ENCODE results near the gene HIVEP3.

The HIVEP3 gene

DNA sequence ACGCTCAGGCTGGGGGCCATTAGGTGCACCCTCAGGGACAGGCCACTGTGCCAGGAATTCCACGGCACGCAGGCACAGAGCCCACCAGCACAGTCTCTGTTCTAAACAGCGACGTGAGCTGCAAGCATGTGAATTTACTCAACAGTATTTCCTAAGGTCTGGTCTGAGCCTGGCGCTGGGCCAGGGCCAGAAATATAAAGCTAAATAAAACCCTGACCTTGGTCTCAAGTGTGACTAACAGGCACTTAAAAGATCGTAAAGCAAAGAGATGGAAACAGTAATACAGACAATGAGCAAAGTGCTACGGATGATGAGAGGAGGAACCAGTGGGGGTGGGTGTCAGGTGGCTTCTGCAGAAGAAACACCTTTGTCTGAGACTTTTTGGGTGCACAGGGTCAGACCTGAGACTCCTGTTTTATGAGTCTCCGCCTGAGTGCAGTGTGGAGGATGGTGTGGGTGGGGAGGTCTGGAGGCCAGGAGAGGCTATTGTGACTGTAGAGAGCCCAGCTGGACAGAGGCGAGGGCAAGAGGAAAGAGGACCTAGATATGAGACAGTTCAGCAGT is 380.9 kb downstream of the HIVEP3 start:
- H3K9ac ChIP-seq (ENCODE audit: low read depth, low read length), result no peak overlapping the region
- H3K9me3 ChIP-seq (ENCODE audit: control insufficient read depth, insufficient read depth, low read length), result no peaks in the 10 kb centered on the region
- no peaks in the 10 kb centered on the region for H3K4me1 ChIP-seq (ENCODE audit: insufficient read depth, low read length)
- no peaks in the 10 kb centered on the region for H3K36me3 ChIP-seq (ENCODE audit: insufficient read depth, low read length)

DNA sequence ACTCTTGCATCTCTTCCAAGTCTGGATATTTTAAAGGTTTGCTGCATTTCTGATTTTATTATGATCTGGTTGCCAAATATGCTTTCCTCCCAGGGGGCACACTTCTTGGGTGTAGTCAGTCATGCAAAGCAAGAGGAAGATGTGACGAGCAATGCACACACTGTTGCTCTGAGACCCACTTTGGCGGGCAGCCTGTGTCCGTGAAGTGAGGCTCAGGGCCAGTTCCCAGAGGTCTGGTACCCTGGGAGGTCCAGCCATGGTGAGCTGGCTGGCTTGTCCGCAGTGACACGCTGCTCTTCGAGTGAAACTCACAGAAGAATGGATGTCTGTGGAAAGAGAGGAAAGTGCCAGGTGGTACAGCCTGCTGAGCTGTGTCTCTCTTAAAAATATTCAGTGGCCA is 381.5 kb downstream of the HIVEP3 start:
- H3K9ac ChIP-seq (ENCODE audit: low read depth, low read length), result no peak overlapping the region
- no peaks in the 10 kb centered on the region for H3K4me1 ChIP-seq (ENCODE audit: insufficient read depth, low read length)

DNA sequence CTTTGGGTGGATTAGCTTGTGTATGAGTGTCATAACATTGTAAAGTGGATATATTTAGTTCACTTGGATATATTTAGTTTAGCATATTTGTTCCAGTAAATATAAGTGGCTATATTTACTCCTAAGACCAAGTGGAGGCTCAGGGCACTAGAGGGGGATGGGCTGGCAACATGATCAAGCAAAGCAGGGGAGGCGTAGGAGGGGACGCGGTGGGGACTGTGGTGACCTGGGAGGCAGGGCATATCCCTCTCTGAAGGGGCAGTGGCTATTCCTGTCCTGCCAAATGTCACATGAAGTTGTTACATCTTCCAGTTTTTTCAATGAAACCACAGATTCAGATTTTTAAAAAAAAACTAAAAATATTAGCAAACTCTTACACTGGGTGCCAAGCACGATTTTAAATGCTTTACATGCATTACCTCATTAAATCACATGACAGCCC is 382.3 kb downstream of the HIVEP3 start:
- no peak overlapping the region for H3K9ac ChIP-seq (ENCODE audit: low read depth, low read length)
- H3K9me3 ChIP-seq (ENCODE audit: control insufficient read depth, insufficient read depth, low read length), result no peaks in the 10 kb centered on the region
- no peaks in the 10 kb centered on the region for H3K4me1 ChIP-seq (ENCODE audit: insufficient read depth, low read length)
- no peaks in the 10 kb centered on the region for H3K36me3 ChIP-seq (ENCODE audit: insufficient read depth, low read length)

More for the DNA sequence above, 381.5 kb downstream of the HIVEP3 start:
- Histone ChIP-seq H3K36me3 (ENCODE audit: insufficient read depth, low read length) (no peaks in the 10 kb centered on the region), H3K9me3 (ENCODE audit: control insufficient read depth, insufficient read depth, low read length) (no peaks in the 10 kb centered on the region)

DNA sequence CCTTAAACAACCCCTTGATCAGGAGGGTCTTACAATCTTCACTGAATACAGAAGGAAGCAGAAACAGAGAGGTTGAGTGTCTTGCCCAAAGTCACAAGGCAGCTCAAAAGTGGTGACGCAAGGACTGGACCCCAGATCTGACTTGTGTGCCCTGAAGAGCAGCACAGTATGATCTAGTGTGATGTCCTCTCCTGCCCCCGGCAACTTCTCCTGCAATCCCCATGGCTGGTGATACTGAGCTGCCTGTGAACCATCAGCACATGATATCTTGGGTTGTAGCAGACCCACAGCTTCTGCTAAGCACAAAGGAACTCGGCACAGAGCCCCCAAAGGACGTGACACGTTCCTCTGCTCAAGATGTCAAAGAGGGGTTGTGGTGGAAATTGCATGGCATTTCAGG is 383.0 kb downstream of the HIVEP3 start:
- Histone ChIP-seq H3K36me3 (ENCODE audit: insufficient read depth, low read length) (no peaks in the 10 kb centered on the region), H3K9ac (ENCODE audit: low read depth, low read length) (no peak overlapping the region), H3K4me1 (ENCODE audit: insufficient read depth, low read length) (no peaks in the 10 kb centered on the region), H3K9me3 (ENCODE audit: control insufficient read depth, insufficient read depth, low read length) (no peaks in the 10 kb centered on the region)

DNA sequence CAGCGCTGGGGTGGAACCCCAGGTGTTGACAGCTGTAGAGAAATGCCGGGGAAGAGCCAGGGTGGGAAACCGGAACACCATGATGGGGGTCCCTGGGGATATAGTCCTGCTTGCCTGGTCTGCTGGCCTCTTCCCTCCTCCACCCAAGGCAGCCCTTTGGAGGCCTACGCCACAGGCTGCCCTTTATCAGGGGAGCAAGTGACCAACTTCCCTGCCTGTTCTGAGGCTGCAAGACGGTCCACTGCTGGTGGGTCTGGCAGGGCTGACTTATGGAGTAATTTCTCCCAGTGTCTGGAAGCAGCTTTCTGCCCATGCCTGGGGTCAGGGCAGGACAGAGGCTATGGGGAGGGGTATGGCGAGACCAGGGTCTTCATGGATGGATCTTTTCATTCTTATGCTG is 383.4 kb downstream of the HIVEP3 start:
- Histone ChIP-seq H3K9me3 (ENCODE audit: control insufficient read depth, insufficient read depth, low read length) (no peaks in the 10 kb centered on the region), H3K4me1 (ENCODE audit: insufficient read depth, low read length) (no peaks in the 10 kb centered on the region), H3K9ac (ENCODE audit: low read depth, low read length) (no peak overlapping the region), H3K36me3 (ENCODE audit: insufficient read depth, low read length) (no peaks in the 10 kb centered on the region)

DNA sequence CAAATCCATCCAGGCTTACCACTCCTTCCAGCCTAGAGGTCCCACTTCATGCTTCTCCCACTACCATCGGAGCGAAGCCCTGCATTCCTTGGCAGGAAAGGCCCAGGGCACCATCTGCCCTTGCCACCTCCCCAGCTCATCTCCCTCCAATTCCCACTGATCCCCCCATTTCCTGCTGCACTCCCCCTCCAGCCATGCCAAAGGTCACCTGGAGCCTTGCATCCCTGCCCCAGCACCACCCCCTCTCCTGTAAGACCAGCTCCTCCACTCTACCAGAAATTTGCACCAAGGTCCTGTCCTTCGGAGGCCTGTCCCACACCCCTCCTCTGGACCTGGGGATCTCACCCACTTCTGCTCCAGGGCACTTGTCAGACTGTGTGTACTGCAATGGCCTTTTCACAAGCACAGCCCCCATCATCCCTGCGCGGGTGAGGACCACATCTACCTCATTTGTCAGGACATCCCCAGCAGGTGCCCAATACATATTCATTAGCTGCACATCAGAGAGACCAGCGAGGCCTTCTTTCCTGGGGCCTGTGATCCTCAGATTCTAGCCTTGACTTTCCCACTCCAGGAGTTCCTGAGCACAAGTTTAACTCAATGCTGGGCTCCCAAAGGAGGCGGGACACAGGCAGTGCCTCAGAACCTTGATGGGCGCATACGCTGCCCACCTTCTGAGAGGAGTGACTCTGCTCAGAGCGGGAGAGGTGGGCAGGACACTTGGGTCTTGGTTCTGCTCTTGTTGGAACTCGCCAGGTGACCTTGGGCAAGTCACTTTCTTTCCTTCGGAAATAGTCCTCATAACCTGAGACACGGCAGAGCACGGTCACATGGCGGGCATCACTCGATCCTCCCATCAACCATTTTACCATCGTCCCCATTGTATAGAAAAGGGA is 384.3 kb downstream of the HIVEP3 start:
- no peaks in the 10 kb centered on the region for H3K9me3 ChIP-seq (ENCODE audit: control insufficient read depth, insufficient read depth, low read length)
- H3K36me3 ChIP-seq (ENCODE audit: insufficient read depth, low read length), result no peaks in the 10 kb centered on the region
- no peak overlapping the region for H3K9ac ChIP-seq (ENCODE audit: low read depth, low read length)
- H3K4me1 ChIP-seq (ENCODE audit: insufficient read depth, low read length), result no peaks in the 10 kb centered on the region

DNA sequence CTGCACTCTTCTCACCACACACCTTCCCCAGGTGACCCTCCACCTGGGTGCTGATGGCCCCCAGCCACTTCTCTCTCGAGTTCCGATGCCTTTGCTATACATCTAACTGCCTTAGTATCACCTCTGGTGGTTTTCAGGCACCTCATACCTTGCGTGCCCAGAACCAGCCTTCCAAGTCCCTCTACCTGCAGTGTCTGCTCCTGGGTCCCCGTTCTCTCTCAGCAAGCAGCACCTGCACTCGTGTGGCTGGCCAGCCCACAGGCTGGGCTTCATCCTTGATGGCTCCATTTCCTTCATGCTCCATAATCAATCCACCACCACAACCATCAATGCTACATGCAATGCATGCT is 385.0 kb downstream of the HIVEP3 start:
- H3K9me3 ChIP-seq (ENCODE audit: control insufficient read depth, insufficient read depth, low read length), result no peaks in the 10 kb centered on the region
- H3K36me3 ChIP-seq (ENCODE audit: insufficient read depth, low read length), result no peaks in the 10 kb centered on the region
- H3K4me1 ChIP-seq (ENCODE audit: insufficient read depth, low read length), result no peaks in the 10 kb centered on the region
- no peak overlapping the region for H3K9ac ChIP-seq (ENCODE audit: low read depth, low read length)

DNA sequence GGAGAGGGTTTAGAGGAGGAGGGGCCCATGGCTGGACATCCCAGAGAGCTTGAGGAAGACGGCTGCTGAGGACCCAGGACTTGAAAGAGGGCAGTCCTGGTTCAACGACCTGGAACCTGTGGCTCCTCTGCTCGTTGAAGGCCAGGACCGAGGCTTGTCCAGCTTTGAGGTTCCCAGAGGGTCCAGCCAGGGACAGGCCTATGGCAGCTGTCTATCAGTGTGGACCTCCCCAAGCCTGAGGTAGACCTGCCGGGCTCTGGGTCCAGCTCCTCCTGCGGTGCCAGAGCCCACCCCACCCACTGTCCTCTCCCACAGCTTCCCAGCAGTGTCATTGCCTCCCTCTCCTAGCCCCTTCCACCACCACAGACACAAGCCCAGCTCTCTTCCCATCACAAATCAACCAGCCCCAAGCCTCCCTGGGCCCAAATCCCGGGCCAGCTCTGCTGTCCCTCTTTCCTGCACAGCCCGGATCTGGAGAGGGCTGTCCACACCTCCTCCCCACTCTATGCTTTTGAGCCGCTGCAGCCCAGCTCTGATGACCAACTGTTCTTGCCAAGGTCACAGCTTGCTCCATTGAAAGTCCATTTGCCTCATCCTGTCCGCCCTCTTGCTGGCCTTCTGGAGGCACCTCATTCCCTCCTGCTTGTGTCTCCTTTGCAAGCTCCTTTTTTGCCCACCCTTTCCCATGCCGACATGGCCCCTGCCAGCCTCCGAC is 385.5 kb downstream of the HIVEP3 start:
- Histone ChIP-seq H3K36me3 (ENCODE audit: insufficient read depth, low read length) (no peaks in the 10 kb centered on the region), H3K9me3 (ENCODE audit: control insufficient read depth, insufficient read depth, low read length) (no peaks in the 10 kb centered on the region), H3K4me1 (ENCODE audit: insufficient read depth, low read length) (no peaks in the 10 kb centered on the region), H3K9ac (ENCODE audit: low read depth, low read length) (no peak overlapping the region)

DNA sequence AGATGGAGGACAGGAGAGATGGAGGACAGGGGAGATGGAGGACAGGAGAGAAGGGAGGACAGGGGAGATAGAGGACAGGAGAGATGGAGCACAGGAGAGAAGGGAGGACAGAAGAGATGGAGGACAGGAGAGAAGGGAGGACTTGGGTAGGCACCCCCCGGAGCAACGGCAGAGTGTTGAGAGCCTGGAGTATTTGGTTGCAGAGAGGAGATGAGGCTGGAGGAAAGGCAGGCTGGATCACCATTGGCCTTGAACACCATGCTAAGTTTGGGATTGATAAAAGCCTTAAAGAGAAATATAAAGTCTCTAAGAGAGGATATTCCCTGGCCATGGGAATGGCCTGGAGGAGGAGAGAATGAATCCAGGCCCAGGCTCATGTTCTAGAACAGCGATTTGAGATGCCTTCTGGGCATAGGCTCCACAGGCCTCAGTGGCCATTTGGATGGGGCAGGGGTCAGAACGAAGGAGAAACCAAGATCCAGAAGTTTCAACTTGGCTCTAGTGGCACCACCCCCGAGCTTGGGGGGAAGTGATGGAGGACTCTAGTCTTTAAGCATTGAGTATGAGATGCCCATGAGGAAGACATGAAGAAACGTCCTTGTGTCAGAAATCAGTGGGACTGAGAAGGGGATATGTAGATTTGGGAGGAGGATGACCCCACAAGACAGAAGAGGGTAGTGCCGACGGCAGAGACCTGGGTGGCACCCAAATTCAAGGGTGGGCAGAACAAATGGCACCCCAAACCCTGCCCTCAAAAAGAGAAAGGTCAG is 386.3 kb downstream of the HIVEP3 start:
- no peaks in the 10 kb centered on the region for H3K36me3 ChIP-seq (ENCODE audit: insufficient read depth, low read length)
- H3K9me3 ChIP-seq (ENCODE audit: control insufficient read depth, insufficient read depth, low read length), result no peaks in the 10 kb centered on the region
- no peak overlapping the region for H3K9ac ChIP-seq (ENCODE audit: low read depth, low read length)
- no peaks in the 10 kb centered on the region for H3K4me1 ChIP-seq (ENCODE audit: insufficient read depth, low read length)

DNA sequence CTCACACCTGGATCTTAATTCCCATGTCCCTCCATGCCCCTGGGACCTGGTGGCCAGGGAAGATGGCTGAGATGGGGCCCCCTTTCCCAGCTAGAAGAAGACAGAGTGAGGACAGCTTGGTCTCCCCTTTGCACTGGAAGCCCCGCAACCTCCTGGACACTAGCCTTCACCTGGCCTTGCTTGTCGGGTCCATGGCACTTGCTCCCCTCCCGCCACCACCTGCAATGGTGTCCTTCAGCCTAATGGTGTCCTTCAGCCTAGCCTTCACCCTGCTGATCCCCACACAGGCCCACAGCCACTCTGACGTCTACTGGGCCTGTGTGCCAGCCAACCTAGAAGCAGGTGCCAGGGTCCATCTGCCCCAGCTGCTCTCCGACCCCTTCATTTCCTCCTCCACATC is 388.3 kb downstream of the HIVEP3 start:
- H3K9ac ChIP-seq (ENCODE audit: low read depth, low read length), result no peak overlapping the region
- H3K9me3 ChIP-seq (ENCODE audit: control insufficient read depth, insufficient read depth, low read length), result no peaks in the 10 kb centered on the region
- H3K4me1 ChIP-seq (ENCODE audit: insufficient read depth, low read length), result no peaks in the 10 kb centered on the region
- no peaks in the 10 kb centered on the region for H3K36me3 ChIP-seq (ENCODE audit: insufficient read depth, low read length)

DNA sequence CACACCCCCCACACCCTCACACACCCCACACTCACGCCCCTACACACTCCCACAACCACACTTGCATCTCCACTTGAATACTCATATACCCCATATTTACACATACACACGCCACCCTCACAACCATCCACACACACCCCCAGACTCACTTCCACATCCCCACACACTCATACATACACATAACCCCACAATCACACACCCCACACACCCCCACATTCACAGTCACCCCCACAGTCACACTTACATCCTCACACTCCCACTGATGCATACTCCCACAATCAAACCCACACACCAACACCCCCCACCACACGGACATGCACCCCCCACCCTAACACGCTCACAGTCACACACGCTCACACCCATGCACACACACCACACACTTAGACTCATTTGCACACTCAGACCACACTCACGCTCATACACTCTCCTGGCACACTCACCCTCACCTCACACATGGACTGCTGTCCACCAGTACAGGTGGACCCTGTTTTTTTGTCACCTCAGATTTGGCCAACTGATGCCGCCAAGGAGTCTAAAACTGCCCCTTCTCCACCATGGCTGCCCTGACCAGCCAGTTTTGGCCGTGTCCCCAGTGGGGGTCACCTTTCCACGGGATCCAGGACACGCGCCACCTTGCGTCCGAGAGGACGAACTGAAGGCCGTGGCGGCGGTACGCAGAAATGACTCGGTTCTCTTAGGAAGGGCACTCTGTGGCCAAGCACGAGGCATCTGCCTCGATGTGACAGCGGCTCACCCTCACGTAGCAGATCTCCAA is 388.9 kb downstream of the HIVEP3 start:
- no peak overlapping the region for H3K9ac ChIP-seq (ENCODE audit: low read depth, low read length)
- H3K36me3 ChIP-seq (ENCODE audit: insufficient read depth, low read length), result no peaks in the 10 kb centered on the region

DNA sequence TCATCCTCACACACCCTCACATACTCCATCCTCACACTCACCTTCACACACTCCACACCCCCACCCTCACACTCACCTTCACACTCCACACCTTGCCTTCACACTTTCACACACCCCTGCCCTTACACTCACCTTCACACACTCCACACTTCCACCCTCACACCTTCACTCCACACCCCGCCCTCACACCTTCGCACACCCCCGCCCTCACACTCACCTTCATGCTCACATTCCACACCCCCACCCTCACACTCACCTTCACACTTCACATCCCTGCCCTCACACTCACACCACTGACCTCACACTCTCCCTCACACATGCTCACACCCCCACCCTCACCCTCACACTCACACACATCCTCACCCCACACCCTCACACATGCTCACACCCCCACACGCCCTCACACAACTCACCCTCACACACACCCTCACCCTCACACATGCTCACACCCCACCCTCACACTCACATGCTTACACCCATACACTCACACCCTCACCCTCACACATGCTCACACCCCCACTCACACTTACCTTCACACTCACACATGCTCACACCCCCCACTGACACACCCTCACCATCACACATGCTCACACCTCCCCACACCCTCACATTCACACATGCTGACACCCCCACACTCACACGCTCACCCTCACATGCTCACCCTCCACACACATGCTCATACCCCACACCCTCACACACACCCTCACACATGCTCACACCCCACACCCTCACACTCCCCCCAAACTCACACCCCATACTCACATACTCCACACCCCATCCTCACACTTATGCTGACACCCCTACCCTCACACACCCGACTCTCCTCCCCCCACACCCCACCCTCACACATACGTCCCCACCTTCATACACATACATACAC is 389.8 kb downstream of the HIVEP3 start:
- Histone ChIP-seq H3K9ac (ENCODE audit: low read depth, low read length) (no peak overlapping the region), H3K36me3 (ENCODE audit: insufficient read depth, low read length) (no peaks in the 10 kb centered on the region), H3K4me1 (ENCODE audit: insufficient read depth, low read length) (no peaks in the 10 kb centered on the region), H3K9me3 (ENCODE audit: control insufficient read depth, insufficient read depth, low read length) (no peaks in the 10 kb centered on the region)

More for the DNA sequence above, 388.9 kb downstream of the HIVEP3 start:
- Histone ChIP-seq H3K4me1 (ENCODE audit: insufficient read depth, low read length) (no peaks in the 10 kb centered on the region), H3K9me3 (ENCODE audit: control insufficient read depth, insufficient read depth, low read length) (no peaks in the 10 kb centered on the region)

DNA sequence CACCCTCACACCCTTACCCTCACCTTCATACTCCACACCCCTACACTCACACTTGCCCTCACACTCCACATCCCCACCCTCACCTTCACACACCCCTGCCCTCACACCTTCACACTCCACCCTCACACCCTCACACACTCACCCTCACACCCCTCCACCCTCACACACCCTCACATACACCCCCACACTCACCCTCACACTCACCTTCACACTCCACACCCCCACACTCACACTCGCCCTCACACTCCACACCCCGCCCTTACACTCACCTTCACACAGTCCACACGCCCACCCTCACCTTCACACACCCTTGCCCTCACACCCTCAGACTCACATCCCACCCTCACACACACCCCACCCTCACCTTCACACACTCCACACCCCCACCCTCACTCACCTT is 390.6 kb downstream of the HIVEP3 start:
- no peaks in the 10 kb centered on the region for H3K9me3 ChIP-seq (ENCODE audit: control insufficient read depth, insufficient read depth, low read length)
- no peak overlapping the region for H3K9ac ChIP-seq (ENCODE audit: low read depth, low read length)
- no peaks in the 10 kb centered on the region for H3K36me3 ChIP-seq (ENCODE audit: insufficient read depth, low read length)
- no peaks in the 10 kb centered on the region for H3K4me1 ChIP-seq (ENCODE audit: insufficient read depth, low read length)
